DMS 273 treated with DMSO at 0.1 percent for 48 hours (cell line): Measurements from ENCODE around the gene E4F1.
A peak's percentile ranks its signal among the peaks of the same experiment; 100 is the strongest.
"Not testable (repeated sequence)": the region's sequence is repeated elsewhere in the genome, so short reads cannot be mapped to it uniquely, and the experiment has no call there.

Experiments
- DNase-seq: peaks from one replicate; lab custom pipeline; 2025; lab: John Stamatoyannopoulos, UW

The E4F1 gene

DNA sequence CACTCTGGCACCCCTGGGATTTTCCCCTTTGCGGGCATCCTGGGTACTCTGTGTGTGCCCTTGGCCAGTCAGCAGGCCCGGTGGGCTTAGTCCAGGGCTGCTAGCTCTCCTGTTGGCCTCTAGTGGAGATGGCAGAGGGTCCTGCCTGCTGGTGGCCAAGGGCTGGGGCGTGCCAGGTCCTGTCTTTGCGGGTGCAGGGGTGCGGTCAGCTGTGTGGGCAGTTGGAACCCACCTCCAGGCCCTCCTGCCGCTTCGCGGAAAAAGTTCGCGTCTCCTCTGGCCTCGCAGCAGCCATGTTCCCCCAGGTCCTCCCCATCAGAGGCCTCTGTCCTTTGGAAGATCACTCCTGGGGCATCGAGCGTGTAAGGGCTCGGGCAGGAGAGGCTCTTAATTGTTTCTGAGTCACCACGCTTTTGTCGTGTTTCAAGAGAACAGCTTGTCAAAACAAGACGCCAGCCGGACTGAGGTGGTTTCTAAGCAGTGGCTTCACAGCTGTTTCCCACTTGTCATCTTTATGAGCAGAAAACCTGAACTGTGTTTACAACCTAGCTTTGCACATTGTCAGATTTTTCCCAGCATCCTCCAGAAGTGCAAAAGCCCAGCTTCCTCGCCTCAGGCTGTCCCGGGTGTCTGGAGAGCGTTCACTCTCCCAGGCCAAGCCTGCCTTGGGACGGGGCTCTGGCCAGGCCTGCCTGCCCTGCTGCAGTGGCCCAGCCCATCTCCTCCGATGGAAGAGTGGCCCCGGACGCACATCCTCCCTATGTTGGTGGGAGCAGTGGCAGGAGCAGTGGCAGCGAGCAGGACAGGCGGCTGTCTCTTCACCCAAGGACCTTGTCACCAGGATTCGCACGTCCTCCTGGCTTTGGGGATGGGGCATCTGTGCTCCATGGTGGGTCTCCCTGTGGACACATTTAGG lies 7.9 kb downstream of the E4F1 start:
- no peak for DNase-seq

DNA sequence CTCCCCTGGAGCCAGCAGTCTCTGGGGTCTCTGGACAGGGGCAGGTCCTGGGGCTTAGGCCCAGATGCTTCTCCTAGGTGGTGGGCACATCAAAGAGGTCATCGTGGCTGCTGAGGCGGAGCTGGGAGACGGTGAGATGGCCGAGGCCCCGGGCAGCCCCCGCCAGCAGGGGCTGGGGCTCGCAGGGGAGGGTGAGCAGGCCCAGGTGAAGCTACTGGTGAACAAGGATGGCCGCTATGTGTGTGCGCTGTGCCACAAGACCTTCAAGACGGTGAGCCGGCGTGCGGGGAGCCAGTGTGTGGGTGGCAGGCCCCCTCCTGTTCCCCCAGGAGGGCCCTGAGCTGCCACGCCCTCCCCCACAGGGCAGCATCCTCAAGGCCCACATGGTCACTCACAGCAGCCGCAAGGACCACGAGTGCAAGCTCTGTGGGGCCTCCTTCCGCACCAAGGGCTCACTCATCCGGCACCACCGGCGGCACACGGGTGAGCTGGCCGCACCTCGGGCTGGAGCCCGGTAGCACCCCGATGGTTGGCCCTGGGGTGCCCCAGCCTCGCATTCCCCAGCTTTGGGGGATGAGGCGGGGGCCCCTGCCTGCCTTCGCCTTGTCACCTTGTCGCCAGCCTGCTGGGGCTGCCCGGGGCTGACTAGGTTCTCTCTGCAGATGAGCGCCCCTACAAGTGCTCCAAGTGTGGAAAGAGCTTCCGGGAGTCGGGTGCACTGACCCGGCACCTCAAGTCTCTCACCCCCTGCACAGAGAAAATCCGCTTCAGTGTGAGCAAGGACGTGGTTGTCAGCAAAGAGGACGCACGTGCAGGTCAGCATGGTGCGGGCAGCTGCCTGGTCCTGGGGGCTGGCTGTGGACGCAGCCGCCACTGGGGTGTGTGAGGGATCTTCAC lies 9.0 kb downstream of the E4F1 start:
- DNase-seq, result no peak

DNA sequence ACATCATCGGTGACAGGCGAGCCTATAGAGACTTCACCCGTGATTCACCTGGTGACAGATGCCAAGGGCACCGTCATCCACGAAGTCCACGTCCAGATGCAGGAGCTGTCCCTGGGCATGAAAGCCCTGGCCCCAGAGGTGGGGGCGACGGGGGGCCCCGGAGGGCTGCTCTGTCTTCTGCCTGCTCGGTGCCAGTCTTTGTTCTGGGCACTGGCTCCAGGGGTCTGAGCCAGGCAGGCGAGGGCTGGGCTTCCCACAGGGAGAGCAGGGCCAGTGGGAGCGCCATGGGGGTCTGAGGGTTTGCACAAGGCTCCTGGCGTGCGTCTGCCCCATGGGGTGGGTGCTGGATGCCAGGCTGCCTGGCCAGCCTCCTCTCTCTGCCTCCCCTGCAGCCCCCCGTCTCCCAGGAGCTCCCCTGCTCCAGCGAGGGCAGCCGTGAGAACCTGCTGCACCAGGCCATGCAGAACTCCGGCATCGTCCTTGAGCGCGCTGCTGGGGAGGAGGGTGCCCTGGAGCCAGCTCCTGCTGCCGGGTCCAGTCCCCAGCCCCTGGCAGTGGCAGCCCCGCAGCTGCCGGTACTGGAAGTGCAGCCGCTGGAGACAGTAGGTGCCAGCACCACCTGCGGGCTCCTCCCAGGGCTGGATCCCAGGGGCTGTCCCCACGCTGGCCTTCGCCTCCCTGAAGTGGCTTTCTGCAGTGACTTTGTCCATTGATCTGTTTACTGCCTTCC lies 9.8 kb downstream of the E4F1 start:
- DNase-seq, result no peak

DNA sequence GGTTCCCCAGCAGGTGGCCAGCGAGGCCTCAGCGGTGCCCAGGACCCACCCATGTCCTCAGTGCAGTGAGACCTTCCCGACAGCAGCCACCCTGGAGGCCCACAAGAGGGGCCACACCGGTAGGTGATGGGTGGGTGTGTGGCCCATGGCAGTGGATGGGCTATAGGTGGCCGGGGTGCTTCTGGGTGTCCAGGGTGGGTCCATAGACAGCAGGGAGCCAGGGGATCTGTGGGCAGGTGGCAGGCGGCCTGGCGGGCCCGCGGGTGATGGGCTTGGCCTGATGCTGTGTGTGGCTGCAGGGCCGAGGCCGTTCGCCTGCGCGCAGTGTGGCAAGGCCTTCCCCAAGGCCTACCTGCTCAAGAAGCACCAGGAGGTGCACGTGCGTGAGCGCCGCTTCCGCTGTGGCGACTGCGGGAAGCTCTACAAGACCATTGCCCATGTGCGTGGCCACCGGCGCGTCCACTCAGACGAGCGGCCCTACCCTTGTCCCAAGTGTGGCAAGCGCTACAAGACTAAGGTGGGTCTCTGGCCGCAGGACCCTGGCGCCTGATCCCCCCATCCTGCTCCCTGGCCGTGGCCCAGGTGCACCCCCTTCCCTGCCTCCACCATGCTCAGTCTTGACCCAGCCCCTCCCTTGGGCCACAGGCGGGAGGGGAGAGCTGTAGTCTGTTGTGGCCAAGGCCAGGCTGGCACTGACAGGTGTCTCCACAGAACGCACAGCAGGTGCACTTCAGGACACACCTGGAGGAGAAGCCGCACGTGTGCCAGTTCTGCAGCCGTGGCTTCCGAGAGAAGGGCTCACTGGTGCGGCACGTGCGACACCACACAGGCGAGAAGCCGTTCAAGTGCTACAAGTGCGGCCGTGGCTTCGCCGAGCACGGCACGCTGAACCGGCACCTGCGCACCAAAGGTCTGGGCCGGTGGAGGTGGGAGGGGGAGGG lies 10.8 kb downstream of the E4F1 start:
- DNase-seq, result no peak

DNA sequence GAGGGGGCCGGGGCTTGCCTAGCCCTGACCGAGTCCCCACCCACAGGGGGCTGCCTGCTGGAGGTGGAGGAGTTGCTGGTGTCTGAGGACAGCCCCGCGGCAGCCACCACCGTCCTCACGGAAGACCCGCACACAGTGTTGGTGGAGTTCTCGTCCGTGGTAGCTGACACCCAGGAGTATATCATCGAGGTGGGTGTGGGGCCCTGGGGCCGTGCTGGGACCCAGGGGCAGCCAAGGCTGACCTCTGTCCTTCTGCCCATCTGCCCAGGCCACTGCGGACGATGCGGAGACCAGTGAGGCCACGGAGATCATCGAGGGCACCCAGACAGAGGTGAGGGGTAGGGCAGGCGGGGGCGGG lies 11.4 kb downstream of the E4F1 start:
- DNase-seq, result no peak

DNA sequence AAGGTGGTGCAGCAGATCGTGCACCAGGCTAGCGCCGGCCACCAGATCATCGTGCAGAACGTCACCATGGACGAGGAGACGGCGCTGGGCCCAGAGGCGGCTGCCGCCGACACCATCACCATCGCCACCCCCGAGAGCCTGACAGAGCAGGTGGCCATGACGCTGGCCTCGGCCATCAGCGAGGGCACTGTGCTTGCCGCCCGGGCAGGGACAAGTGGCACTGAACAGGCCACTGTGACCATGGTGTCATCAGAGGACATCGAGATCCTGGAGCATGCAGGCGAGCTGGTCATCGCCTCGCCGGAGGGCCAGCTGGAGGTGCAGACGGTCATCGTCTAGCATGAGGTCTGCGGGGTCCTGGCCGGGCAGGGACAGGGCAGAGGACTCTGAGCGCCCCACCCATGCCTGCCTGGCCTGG lies 11.9 kb downstream of the E4F1 start:
- DNase-seq, result no peak

DNA sequence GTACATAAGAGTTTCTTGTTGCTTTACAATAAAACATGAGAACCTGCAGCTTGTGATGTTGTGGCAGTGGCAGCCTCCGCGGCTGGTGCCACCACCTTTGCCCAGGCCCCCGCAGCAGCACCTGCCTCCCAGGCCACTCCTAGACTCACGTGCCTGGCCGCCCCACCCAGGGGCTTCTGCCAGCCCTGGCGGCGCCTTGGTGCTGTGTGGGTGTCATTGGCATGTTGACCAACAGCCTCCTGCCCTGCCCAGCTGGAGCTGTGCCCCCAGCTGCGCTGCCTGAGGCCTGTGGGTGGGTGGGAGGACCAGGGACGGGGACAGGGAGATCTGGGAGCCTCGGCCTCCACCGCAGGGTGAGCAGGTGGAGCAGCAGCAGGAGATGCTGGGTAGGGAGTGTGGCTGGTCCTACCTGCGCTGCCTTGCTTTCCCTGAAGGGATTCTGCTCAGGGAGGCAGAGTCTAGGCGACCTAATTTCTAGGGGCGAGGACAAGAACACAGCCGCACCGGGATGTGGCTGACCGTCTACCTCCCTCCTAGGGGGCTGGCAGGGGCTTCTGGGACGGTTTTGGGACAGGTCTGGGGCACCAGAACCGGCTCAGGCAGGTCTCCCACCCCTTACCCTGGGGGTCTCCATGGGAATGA lies 12.4 kb downstream of the E4F1 start:
- no peak for DNase-seq

DNA sequence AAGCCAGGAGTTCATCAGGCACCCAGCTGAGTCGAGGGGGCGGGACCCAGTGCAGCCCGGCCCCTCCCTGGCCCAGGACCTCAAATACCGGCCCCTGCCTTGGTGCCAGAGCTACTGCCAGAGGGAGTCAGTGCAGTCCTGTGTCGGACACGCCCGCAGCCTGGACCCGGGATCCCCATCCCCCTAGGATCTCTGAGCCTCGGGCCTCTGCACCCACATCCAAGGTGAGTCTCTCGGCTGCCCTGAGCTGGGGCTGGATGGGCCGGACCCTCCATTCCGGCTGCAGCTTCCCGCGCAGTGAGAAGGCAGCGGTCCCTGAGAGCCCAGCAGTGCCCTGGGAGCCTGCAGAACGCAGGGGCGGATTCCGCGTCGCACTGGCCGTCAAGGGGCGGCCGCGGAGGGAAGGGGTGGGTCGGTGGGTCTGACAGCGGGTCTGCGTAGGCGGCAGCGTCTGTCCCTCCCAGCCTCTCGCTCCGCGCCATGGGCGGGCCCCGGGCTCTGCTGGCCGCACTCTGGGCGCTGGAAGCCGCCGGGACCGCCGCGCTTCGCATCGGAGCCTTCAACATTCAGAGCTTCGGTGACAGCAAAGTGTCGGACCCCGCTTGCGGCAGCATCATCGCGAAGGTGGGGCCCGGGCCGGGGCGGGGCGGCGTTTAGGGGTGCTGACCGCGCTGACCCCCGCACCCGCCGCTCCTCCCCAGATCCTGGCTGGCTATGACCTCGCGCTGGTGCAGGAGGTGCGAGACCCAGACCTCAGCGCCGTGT lies 13.1 kb downstream of the E4F1 start, which contains the start of gene DNASE1L2:
Gene DNASE1L2, plus strand, starts transcription at position 108 of the 765 bp plus-strand sequence. Its CDS starts 373 bp downstream, at position 481.
- peak; percentile 26 for DNase-seq

DNA sequence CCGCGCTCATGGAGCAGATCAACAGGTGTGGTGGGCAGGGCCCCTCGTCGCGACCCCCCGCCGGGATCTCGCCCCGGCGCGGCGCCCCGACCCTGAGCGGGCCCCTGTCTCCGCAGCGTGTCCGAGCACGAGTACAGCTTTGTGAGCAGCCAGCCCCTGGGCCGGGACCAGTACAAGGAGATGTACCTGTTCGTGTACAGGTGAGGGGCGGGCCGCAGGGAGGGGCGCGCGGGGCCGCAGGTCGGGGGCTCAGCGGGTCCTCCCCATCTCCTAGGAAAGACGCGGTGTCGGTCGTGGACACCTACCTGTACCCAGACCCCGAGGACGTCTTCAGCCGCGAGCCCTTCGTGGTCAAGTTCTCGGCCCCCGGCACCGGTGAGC lies 13.7 kb downstream of the E4F1 start:
- no peak for DNase-seq

DNA sequence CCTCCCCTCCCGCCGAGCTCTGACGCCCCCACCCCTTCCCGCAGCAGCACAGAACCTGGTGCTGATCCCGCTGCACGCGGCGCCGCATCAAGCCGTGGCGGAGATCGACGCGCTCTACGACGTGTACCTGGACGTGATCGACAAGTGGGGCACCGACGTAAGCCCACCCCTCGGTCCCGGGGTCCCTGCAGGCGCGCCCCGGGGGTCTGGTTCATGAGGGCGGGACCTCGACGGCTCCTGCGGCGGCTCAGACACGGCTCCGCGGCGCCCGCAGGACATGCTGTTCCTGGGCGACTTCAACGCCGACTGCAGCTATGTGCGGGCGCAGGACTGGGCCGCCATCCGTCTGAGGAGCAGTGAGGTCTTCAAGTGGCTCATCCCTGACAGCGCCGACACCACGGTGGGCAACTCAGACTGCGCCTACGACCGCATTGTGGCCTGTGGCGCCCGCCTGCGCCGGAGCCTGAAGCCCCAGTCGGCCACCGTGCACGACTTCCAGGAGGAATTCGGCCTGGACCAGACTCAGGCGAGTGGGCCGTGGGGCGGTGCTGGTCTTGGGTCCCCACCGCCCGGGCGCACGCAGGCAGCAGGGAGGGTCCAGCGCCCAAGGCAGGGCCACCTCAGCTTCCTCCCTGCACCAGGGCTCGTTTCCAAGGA lies 14.2 kb downstream of the E4F1 start:
- DNase-seq, result no peak

DNA sequence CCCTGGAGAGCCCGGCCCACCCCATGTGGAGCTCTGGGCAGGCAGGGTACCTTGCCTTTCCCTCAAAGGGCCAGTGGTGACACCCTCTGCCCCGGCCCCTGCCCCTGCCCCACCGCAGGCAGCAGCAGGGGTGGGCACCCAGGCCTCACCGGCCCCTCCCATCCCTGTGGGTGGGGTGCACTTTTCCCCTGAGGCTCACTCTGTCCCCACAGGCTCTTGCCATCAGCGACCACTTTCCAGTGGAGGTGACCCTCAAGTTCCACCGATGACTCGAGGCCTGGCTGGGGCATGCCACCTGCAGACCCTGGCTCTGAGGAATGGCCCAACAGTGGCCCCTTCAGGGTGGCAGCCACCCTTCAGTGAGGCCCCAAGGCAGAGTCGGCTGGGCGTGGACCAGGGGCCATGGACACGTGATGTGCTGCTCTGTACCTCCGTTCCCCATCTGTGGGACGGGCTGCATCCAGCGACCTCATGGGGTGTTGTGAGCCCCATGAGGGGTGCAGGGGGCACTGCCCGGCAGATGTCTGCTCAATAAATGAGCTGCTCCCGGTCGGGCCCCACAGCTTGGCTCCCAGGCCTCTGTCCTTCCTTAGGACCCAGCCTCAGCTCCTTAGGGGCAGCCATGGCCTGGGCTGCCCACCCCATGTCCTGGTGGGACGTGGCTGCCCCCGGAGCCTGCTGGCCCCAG lies 14.9 kb downstream of the E4F1 start:
- no peak for DNase-seq

DNA sequence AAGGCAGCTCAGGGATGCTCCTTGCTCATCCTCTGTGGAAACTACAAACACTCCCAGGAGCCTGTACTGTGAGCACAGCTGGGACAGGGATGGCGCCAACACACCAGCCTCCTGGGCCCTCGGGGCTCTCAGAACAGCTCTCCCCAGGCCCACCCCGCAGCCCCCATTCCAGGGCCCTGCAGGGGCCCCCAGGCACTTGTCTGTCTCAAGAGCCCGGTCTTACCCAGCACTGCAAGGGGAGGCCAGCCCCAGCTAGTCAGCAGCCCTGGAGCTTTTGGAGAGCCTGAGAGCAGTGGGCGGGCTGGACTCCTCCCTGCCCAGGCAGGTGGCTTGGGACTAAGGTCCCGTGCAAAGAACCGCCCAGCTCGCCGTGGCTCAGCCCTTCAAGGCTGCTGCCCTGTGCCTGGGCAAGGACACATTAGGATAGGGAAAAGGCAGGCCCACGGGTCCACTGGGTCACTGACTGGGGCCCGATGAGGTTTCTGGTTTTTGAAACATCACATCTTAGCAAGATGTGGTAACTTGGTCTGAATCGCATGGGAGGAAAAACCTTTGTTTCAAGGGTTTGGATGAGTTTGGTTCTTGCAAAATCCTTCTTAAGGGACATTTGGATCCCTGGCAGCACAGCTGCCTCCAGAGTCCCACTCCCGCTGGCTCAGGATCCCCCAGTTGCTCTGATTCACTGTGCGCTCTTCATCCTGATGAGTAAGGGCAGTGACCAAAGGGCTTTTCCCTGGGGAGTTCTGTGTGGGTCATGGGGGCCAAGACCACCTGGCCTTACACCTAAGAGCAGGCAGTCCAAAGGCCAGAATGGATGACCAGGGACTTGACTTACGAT lies 15.7 kb downstream of the E4F1 start:
- no peak for DNase-seq

DNA sequence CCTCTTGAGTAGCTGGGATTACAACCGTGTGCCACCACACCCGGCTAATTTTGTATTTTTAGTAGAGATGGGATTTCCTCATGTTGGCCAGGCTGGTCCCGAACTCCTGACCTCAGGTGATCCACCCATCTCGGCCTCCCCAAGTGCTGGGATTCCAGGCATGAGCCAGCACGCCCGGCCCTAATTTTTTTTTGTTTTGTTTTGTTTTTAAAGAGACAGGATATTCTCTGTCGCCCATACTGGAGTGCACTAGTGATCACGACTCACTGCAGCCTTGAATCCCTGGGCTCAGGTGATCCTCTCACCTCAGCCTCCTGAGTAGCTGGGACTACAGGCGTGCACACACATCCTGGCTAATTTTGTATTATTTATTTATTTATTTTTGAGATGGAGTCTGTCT lies 16.9 kb downstream of the E4F1 start:
- DNase-seq, result not testable (repeated sequence)

DNA sequence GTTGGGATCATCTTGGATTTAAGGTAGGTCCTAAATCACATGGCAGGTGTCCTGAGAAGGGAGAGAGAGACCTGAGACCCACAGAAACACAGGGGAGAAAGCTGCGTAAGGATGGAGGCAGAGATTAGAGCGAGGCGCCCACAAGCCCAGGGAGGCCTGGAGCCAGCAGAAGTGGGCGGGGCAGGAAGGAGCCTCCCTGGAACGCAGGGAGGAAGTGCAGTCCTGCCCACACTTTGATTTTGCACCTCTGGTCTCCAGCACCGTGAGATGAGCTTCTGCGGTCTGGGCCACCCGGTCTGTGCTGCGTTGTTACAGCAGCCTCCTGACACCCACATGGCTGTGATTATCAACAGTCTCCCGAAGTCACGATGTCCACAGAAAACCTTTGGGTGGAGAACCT lies 19.2 kb downstream of the E4F1 start:
- no peak for DNase-seq

DNA sequence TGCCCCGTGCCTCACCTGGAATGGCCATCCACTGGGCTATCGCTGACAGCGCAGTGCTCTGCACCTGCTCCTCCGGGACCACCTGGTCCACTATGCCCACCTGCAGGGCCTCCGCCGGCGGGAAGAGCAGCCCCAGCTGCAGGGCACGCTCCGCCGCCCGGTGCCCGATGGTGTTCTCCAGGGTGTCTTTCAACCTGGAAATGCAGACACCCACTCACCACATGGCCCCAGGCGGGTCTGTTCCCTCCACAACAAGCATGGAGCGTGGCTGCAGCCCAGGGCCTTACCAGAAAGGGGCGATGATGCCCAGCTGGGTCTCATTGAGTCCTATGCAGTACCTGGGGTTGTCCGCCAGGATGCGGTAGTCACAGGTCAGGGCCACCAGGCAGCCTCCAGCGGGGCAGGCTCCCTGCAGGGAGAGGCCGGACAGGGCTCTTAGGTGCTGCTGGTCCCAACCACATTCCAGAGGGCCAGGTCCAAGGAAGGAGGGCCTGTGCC lies 19.7 kb downstream of the E4F1 start:
- DNase-seq, result no peak

DNA sequence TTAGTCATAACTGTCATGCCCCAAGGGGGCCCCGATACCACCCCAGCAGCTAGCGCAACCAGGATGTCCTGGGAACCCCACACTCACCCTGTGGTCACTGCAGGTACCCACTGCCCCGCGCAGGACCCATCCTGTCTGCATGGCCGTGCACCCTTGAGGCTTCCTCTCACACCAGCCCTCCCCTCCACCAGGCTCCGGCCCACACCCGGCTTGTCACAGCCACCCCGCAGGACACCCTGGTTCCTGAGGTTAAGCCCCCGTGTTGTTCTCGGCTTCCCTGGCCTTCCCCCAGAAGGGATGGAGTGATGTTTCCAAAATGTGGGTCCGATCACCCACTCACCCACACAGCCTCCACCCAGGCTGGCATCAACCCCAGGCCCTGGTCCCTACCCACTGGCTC lies 20.4 kb downstream of the E4F1 start:
- DNase-seq, result no peak

DNA sequence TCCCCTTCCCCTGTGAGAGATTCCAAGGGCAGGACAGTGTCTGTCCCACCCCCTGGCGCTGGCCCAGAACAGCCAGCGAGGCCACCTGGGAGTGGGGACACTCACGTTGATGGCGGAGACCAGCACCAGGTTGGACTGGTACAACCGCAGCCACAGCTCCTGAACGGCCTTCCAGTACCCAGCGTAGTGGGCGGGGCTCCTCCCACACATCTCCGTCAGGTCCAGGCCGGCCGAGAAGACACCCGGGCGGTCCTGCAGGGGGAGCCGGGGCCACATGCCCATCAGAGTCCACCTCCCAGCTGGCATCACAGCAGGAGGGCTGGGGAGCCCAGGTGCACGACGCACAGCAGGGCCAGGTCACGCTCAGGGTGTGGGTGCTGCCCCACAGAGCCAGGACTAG lies 20.9 kb downstream of the E4F1 start:
- DNase-seq, result no peak
